Stimulated activated CD4-positive, alpha-beta T cell treated with anti-CD3 and anti-CD28 coated beads, Interleukin-15, amount 100 ng/mL, for 48 hours (primary cell): ENCODE measurements around the gene TRIM62.
A peak's percentile ranks its signal among the peaks of the same experiment; 100 is the strongest.

Source experiments
- DNase-seq, 2 donors: peaks; one replicate each; pipeline ENCODE4 v3.0.0-alpha.2; 2020; ENCODE audit warnings: low read depth in 2 of 2

TRIM62 gene

GRCh38 chr1:33099290-33100118 lies 82.3 kb downstream of the TRIM62 start:
- peak; percentile 61 to 62 for DNase-seq

GRCh38 chr1:33098371-33098770 lies 83.5 kb downstream of the TRIM62 start:
- no peak for DNase-seq

- DNase-seq: no peak
Measured at GRCh38 chr1:33097762-33098161, 84.1 kb downstream of the TRIM62 start.

GRCh38 chr1:33097137-33097611 lies 84.7 kb downstream of the TRIM62 start:
- no peak for DNase-seq

GRCh38 chr1:33096363-33097005 lies 85.4 kb downstream of the TRIM62 start:
- no peak for DNase-seq
